ENCODE data around the gene STH.
"Not testable (repeated sequence)": the region's sequence is repeated elsewhere in the genome, so short reads cannot be mapped to it uniquely, and the experiment has no call there.

The STH gene

GRCh38 chr17:46009681-46010596, 10.9 kb downstream of the STH start:
- peak; percentile 83 for DNase-seq

GRCh38 chr17:46010597-46011186, 11.6 kb downstream of the STH start:
- DNase-seq: no peak

GRCh38 chr17:46011711-46012505, 12.9 kb downstream of the STH start:
- DNase-seq: no peak

GRCh38 chr17:46012506-46013079, 13.5 kb downstream of the STH start:
- no peak for DNase-seq

GRCh38 chr17:46013127-46013501, 14.1 kb downstream of the STH start:
- DNase-seq: no peak

GRCh38 chr17:46013502-46014165, 14.6 kb downstream of the STH start:
- DNase-seq: no peak

GRCh38 chr17:46019408-46019925, 20.4 kb downstream of the STH start:
- not testable (repeated sequence) for DNase-seq

GRCh38 chr17:46020023-46020761, 21.1 kb downstream of the STH start:
- DNase-seq: no peak

- no peak for DNase-seq
Observed at GRCh38 chr17:46020998-46021397, 21.9 kb downstream of the STH start.

- not testable (repeated sequence) for DNase-seq
Observed at GRCh38 chr17:46023366-46023765, 24.3 kb downstream of the STH start.

GRCh38 chr17:46023783-46024388, 24.8 kb downstream of the STH start:
- no peak for DNase-seq

- DNase-seq: no peak
Observed at GRCh38 chr17:46024590-46024989, 25.5 kb downstream of the STH start.

- no peak for DNase-seq
Observed at GRCh38 chr17:46025060-46025459, 26.0 kb downstream of the STH start.

- DNase-seq: no peak
Observed at GRCh38 chr17:46025510-46026165, 26.6 kb downstream of the STH start.

GRCh38 chr17:46026166-46027047, 27.4 kb downstream of the STH start:
- no peak for DNase-seq

- DNase-seq: no peak
Observed at GRCh38 chr17:46027048-46027975, 28.3 kb downstream of the STH start.

- no peak for DNase-seq
Observed at GRCh38 chr17:46027976-46028325, 28.9 kb downstream of the STH start.

- no peak for DNase-seq
Observed at GRCh38 chr17:46028374-46028773, 29.3 kb downstream of the STH start.
